ENCODE results near the gene C3orf49.
A peak's percentile ranks its signal among the peaks of the same experiment; 100 is the strongest.

C3orf49 gene

DNA sequence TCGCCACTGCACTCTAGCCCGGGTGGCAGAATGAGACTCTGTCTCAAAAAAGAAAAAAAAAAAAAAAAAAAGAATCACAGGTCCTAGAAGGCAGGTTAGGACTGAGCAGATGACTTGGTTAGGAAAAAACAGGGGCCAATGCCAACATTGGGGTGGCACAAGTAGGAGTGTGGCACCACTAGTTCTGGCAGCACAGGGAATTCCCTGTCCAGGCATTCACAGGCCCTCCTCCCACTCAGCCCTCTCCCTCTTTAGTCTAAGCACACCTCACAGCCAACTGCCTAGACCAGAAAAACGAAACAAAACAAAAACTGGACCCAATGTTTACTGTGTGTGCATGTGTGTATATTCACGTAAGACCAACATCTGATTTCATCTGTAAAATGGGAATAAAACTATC, 34.0 kb downstream of the C3orf49 start:
- DNase-seq = no peak

DNA sequence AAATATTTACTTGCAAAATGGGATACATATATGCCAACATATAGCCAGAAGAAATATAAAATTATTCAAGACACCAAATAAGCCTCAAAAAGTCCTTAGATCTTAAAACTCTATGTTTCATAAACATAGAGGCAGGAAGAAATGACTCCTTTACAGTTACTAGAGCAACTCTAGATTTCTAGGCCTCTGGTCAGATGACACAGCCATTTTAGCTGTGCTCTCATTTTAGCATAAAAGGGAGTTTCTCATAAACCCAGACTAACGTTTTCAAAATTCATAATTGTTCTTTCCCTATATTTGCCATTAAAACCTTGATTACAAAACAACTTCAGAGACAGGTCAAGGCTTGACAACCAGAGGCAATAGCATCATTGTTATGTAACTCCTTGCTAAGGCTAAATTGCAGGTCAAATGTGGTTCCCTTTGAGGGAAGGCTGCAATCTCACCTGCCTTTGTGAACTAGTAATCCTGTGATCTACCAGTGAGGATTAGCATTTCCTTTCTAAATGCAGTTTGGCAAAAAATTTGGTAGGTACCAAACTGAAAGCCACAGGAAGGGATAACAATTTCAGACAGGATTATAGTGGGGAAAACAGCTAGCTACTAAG, 36.3 kb downstream of the C3orf49 start:
- DNase-seq = no peak

DNA sequence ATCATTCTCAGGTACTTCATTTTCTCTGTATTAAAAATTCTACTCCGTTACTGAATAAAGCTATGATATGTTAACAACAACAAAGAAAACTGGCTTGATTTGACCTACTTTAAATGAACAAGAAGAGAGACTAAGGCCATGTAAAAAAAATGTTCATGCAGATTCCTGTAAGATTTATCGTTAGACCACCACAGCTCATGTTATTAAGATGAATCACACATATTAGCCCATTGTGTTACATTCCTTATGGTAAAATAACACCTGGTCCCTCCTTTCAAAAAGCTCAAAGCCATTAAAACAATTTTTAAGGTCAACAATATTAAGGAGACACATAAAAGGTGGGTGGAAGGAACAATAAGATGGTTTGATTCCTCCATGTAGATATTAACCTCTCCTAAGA, 38.2 kb downstream of the C3orf49 start:
- no peak for DNase-seq

DNA sequence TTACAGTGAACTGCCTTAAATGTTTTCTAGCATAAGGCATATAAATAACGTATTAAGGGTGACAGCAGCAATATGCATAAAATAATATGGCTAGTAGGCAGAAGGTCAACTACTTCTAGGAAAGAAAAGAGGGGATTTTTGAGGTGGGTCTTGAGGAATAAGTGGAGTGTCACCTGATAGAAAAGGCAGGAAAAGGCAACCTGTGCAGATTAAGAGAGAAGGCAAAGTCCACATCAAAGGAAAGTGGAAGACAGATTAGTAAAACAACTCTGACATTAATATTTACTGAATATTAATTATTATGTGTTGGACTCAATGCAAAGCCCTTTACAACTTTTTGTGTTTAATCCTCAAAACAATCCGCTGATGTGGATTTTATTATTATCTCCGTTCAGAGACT, 41.7 kb downstream of the C3orf49 start:
- DNase-seq = no peak

DNA sequence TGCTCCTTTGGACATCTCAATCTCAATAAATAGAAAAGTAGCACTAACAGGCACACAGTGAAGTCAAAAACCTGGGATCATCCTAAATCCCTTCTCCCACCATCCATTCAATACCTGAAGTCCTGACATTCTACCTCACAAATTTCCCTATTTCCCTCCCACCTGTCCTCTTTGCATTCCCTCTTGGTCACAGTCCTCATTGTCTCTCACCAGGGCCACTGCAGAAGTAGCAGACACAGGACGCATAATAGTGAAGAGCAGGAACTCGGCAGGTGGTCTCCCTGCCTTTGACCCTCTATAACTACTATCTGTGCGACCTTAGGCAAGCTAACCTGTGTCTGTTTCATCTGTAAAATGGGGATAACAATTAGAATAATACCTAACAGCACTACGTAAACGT, 42.2 kb downstream of the C3orf49 start:
- DNase-seq = no peak

DNA sequence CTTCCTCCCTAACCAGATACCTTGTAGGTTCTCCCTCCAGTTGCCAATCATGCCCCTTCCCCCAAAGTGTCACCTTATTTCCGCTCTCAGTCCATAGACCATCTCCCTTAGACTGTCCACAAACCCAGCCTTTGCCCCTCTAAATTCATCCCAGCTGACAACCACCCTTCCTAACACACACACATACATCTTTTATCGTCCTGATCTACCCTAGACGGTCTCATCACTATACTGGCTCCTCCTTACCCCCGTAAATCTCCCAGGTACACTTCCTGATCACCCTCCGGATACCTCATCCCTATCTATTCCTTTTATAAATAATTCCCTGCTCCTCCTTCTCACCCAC, 43.7 kb downstream of the C3orf49 start:
- DNase-seq = no peak

DNA sequence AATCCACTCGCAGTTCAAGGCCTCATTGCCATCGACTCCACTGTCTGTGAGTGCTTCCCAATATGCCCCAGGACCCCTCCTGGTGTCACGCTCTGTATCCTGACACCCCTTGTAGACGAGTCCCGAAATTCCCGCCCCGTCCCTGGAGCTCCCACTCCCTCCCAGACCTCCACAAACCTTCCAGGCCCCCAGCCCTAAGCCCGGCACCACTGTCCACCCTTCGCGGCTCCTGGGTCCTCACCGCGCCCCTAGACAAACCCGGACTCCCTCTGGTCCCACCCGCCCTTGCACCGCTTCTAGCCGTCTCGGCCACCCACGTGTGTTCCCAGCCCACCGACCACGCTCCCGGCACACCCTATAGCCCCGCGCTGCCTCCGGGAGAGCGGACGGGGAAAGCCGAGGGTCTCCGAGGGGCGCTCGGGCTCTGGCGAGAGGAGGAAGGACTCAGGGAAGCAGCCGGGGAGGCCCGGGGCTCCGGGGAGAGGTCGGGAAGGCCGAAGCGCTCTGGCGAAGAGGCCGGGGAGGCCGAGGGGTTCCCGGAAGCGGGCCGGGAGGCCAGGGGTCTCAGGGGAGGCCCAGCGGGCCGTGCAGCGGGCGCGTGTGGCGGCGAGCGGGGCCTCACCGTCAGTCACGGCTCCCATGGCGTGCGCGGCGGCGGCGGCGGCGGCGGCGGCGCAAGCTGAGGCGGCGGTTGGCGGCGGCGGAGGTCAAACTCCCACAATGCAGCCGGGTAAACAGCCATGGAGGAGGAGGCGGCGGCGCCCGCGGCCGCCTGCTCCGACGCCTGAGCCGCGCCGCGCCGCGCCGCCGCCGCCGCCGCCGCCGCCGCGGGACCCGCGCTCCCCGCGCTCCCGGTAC, 44.3 kb downstream of the C3orf49 start, which contains the start of the genes ATXN7 and THOC7:
Gene ATXN7 (plus strand): TSS at position 718 of the 858 bp plus-strand sequence. CDS start 48,732 bp downstream, outside the sequence.
Gene THOC7 (minus strand): TSS at position 656 of the 858 bp plus-strand sequence. CDS start 15 bp downstream, at position 641.
- DNase-seq = peak; percentile 75

DNA sequence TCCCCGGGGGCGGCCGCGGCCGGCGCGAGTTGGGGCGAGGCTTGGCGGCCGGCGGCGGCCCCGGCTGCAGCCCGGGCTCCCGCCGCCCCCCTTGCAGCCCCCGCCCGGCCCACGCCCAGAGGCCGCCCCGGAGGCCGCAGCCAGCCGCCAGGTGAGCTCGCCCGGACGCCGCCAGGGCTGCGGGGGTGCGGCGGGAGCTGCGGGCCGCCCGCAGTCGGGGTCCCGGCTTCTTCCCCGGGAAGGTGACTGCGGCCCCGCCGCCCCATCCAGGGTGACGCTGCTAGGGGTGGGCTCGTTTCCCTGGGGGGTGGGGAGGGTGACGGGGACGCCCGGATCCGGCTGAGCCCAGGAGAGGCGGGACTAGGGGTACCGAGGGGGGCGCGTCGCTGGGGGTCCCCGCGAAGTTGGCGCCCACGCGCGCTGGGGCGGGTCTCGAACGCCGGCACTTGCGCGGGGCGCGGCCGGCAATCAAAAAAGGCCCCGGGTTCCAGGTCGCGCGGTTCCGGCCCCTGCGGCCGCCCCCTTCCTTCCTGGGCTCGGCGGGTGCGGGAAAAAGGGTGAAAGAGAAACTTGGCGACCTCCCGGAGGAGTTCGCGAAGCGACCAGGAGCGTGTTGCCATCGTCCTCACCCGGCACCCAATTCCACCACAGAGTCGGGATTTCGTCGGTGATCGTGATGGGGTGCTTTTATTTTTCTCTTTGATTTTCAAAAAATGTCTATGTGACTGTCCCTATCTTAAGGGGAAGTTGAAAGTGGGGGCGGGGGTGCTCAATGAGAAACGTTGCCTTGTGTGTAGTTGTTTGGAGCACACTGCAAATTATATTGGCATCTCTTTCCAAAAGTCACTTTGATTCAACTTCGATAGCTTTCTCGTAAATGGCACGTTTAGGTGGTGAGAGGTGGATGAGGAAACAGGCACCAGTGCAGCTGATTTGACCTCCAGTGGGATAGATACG, 45.2 kb downstream of the C3orf49 start:
- peak; percentile 44 for DNase-seq

DNA sequence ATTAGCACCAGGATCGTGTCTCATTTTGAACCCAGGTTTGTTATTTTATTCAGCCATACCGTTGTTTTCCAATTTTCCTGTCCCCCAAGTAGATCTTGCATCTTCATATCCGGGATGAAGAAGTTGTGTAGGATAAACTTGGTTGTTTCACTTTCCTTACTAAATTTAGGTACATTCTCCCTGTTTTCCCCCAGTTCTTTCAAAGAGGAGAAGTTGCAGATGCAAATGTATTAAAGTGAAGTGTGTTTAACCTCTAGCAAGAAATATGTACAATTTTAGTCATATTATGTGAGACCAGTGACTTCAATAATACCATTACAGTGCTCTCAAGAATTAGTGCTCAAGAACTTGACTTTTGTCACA, 45.8 kb downstream of the C3orf49 start:
- DNase-seq = no peak

DNA sequence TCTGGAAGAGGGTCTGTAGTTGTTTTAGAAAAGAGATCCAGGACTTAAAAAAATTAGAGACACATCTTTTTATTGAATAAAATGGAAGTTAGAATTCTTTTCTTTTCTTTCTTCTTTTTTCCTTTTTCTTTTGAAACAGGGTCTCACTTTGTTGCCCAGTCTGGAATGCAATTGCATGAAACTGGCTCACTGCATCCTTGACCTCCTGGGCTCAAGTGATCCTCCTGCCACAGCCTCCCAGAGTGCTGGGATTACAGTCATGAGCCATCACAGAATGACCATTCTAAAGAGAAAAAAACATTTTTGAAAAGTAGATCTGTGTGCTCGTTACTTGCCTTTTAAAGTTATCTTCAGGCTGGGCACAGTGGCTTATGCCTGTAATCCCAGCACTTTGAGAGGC, 48.1 kb downstream of the C3orf49 start:
- no peak for DNase-seq

DNA sequence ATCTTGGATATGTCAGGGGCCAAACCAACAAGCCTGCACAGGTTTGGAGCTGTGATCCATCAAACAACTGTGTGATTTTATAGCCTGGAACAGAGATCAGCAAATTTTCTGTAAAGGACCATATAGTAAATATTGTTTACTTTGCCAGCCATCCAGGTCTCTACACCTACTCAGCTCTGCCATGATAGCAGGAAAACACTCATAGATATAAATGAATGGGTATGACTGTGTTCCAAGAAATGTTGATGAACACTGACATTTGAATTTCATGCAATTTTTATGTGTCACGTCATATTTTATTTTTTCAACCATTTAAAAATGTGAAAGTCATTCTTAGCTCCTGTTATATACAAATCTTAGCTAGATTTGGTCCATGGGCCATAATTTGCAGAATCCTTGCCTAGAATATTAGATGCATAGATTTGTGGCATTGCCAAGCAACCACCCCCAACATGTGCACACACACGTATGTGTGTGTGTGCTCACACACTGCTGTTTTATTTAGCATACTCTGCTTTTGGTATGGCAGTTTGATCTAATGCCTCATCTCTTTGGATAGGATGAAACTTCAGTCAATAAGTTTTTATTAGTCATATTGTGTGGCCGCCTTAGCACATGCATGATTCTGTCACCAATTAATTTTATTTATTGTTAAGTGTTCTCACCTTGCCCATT, 51.0 kb downstream of the C3orf49 start:
- no peak for DNase-seq

DNA sequence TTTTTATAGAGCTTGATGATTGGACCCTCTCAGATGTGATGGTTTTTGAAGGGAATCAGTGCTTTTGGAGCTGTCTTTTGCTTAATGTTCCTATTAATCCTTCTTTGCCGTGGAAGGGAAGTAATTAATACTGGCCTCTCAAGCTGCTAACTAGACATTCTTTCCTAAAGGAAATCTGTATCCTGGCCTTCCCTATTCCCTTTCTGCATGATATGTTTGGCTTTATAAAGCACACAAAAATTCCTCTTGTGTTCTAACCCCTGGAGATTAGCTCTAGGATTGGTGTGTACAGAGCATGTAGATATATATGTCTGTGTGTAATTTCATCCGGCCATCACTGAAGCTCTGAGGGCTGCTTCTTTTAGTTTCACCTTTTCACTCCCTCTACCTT, 51.5 kb downstream of the C3orf49 start:
- no peak for DNase-seq

DNA sequence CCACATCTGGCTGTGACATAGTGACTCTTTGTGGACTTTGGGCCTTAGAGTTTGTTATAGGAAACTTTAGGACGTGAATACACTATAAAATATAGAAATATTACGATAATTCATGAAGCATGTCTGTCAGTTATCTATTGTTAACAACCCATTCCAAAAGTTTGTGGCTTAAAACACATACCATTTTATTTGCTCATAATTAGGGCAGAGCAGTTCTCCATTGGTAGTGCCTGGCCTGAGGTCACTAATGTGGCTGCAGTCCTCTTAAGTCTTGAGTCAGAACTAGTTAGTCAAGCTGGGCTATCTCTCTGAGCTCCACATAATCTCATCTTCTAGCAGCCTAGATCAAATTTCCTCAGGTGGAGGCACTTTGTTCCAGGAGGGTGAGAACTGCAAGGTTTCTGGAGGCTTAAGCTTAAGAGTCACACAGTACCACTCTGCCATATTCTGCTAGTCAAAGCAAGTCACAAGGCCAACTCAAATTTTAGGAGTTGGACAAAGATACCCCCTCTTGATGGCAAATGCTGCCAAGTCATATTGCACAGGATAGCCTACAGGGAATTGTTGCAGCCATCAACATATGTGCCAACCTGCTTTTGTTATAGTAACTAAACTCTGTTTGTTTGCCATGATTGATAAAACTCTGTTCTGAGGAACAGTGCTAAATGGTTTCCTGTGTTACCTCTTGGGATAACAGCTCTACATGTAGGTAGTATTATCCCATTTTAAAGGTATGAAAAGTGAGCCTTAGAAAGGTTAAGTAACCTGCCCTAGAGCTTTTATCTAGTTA, 53.2 kb downstream of the C3orf49 start:
- no peak for DNase-seq

DNA sequence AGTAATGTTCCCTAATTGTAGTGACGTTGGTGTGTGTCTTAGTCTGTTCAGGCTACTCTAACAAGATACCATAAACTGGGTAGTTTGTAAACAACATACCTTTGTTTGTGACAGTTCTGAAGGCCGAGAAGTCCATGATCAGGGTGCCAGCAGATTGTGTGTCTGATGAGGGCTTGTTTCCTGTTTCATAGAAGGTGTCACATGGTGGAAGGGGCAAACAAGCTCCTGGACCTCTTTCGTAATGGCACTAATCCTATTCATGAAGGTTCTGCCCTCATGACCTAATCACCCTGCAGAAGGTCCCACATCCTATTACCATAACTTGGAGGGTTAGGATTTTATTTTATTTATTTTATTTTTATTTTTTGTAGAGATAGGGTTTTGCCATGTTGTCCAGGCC, 55.7 kb downstream of the C3orf49 start:
- no peak for DNase-seq

DNA sequence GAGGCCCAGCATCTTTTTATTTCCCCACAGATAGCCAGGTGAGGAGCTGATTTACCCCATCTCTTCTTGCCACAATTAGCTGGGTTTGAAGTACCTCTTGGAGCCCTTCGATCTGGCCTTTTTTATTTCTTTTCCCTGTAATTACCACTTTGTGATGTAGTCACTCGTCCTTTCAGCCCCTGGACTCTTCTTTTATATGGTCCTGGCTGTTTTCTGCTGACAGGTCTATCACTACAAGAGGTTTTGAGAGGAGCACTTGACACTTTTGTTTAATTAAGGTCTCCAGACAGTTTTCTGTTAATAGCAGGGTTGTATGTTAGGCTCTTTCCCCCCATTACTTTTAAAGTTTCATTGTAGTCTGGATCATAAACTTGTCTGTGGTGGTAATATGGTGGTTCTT, 56.4 kb downstream of the C3orf49 start:
- DNase-seq = no peak

DNA sequence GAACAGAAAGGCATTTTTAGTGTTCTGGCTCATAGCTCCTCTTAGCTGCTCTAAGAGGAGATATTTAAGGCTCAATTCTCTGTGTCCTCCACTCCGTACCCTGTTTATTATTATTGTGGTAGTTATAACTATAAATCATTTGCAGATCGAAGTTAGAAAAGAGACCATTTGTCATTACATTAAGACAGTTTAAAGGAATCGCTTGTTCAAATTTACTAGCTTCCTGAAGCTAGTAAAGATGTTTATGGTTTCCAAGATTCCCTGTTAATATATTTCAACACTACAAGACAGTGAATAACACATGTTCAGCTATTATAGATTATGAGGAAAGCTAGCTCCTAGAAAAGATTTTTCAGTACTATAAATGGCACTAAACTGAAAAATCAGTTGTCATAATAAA, 57.2 kb downstream of the C3orf49 start:
- no peak for DNase-seq

DNA sequence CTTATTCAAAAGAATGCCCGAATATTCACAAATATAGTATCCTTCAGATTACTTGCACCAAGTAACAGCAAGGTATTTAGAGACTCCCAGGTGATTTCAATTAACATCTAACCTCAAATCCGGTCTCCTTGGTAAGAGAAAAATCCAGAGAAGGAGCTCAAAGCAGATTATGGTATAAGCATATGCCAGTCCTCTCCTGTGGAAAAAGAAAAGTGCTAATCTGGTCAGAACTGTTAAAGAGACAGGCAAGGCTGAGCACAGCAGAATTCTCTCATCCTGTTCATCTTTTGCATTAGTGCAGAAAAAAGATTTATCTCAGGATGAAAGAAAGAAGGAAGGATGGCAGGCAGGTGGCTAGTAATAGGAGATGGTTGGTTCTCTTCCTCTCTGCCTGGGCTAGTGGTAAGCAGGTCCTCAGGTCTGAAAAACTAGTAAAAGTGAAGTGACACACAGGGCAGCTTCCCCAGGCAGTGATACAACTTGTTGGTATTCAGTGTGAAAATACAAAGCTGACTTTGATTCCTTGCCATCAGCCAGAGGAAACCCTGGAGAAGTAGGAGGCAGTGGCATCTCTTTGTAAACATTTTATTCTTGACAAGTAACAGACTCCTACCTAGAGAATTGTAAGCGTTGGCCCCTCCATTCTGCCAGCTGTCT, 58.8 kb downstream of the C3orf49 start:
- no peak for DNase-seq

DNA sequence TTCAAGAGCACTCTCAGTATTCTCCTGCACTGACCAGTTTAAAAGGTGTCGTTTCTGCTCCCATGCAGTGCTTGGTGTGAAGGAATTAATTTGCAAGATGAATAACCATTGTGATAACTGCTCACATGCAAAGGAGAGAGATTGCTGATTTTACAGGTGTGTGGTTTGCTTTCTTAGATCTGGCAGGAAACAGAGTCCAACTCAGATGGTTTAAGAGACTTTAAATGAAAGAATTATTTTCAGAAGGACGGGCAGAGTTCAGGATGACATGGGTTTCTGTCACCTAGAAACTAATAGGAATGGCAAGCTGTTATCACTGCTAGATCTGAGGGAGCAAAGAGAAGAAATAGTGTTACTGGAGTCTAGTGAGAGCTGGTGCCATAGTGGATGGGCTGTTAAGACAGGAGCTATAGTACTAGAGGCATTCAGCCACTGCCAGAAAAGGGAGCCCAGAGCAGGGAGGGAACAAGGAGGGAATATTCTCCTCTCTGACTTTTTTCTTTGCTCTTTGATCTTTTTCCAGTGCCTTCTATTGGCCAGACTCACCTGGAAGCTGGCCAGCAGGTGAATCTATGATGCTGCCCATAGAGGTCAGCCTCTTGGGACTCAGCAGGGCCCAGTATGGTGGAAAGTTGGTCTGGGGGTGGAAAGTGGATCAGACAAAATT, 59.4 kb downstream of the C3orf49 start:
- no peak for DNase-seq

DNA sequence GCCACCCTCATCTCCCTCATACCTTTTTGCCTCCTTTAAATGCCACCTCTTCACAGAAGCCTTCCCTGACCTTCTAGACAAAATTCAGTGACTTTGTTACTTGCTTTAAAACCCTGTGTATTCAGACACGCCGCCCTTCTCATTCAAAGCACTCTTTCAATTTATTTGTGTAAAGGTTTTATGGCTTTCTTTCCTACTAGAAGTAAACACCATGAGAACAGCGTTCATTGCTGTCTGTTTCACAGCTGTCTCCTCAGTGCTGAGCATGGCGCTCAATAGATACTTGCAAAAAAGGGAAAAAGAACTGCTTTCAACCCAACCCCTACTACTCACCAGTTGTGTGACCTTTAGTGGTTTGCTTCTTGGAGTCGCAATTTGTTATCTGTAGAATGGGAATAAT, 61.6 kb downstream of the C3orf49 start:
- DNase-seq = no peak

DNA sequence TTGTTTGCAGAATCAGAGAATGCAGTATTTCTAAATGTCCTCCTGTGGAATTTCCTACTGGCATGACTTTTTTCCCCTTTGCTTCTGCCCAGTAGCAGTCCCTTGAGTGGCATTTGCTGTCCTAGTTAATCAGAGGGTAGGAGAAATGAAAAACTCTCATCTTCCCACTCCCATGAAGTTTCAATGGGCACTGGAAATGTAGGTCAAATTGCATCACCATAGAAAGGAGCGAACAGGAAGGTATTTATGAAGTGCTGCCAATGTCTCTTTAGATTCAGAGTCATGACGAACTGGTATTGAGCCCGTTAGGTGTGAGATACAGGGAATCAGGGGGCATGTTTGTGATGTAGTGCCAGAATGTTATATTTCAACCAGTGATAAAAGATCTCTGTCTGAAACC, 67.8 kb downstream of the C3orf49 start:
- no peak for DNase-seq

DNA sequence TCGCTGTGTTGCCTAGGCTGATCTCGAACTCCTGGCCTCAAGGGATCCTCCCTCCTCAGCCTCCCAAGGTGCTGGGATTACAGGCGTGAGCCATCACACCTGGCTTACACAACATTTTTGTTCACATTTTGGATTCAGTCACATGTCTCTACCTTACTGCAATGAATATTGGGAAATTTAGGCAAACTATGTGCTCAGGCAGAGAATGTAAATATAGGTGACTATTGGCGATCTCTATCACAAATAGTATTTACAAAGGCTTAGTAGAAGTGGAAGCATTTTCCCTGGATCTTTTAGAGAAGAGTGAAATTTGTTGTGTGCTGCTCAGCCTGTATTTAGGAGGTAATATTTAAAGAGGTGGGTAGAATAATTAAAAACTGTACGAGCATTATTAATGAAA, 72.4 kb downstream of the C3orf49 start:
- DNase-seq = no peak

Data from CD4-positive, alpha-beta T cell treated with Interleukin-21 for 1 hour (primary cell).